HG03175 (cell line): ENCODE data around the gene KIAA1614.

ENCODE experiments used
- ATAC-seq: cut with Tn5 transposase; IDR thresholded peaks from one replicate; pipeline ENCODE4 v1.9.1; 2021; ENCODE audit warnings: mild to moderate bottlenecking, moderate library complexity; ENCODE audit not compliant: unreplicated experiment

The KIAA1614 gene

DNA sequence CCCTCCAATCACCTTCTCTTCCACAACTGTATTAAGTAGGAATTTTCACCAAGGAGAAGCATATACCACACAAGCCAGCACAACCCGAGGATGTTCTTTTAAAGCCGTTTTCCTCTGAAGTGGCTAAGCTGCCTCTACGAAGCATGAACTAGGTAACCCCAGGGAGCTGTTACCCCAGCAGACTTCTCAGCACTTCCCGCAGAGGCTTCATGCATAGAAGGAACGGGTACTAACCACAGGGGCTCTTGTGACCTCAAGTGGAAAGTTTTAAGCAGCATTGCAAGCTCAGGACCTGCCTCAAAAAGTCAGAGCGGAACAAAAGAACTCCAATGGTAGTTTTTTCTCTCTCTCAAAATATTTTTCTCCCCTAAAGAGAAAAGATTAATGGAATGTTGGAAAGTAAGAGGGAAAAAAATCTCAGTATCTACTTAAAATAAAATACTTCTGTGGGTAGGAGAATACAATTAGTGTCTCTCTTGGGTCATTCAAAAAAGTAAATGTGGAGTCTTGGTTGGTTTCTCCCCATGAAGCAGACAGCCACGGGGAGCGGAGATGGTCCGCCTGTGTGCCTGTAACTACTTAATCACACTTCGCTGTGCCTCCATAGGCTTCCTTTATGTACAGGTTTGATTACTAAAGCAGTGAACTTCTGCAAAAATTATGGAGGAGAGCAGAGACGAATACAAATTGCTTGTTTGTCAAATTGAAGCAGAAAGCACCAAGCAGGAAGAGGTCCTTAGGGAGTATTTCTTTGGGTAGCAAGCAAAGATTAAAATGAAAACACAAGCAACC, 69.1 kb downstream of the KIAA1614 start:
- ATAC-seq, result peak; percentile 76

DNA sequence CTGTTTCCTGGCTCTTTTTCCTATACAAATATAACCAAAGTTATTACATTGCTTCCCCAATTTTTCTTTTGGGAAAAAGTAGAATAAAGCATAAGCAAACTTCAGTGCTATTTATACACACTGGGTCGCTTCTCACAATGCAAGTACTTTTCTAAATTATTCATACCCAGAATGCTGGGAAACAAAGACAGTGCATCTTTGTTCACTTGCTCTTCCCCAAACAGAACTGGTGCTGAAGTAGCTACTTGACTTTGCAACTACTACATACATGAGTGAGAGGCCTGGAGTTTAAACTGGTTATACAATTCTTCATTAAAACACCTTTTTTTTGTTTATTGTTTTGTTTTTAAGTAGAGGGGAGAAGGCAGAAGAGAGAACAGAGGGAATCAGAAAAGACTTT, 69.7 kb downstream of the KIAA1614 start:
- ATAC-seq, result no peak

DNA sequence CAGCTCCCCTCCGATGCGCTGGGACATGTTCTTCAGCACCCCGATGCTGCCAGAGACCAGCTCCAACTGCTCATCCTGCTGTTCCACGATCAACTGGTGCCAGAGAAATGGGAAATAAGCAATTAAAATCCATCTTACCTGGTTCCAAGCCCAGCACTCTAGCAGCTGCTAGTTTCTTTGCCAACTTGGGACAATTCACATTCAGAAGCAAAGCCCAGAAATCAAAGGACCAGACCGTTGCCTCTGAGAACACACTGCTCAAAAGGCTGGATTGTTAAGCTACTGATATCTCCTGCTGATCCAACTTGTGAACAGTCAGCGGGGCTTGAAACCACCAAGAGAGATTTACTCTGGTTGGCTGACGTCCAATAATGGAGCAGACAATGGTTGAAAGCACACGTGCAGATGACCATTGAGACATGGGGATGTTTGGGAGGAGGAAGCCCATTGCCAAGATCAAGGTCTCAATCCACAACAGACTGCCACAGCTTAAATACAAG, 75.6 kb downstream of the KIAA1614 start:
- no peak for ATAC-seq

DNA sequence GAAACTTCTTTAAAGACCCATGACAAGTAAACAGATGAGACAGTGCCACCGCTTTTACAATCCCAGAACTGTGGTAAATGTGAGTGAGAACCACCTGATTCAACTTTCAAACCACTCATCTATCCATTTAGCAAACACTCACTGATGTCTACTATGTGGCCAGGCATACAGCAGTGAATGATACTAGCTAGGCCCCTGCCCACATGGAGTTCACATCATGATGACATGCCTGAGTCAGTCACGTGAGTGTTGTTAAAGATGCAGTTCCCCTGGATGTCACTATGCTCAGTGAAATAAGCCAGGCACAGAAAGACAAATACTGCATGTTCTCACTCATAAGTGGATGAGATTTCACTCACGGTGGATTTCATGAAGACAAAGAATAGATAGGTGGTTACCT, 81.6 kb downstream of the KIAA1614 start:
- no peak for ATAC-seq

DNA sequence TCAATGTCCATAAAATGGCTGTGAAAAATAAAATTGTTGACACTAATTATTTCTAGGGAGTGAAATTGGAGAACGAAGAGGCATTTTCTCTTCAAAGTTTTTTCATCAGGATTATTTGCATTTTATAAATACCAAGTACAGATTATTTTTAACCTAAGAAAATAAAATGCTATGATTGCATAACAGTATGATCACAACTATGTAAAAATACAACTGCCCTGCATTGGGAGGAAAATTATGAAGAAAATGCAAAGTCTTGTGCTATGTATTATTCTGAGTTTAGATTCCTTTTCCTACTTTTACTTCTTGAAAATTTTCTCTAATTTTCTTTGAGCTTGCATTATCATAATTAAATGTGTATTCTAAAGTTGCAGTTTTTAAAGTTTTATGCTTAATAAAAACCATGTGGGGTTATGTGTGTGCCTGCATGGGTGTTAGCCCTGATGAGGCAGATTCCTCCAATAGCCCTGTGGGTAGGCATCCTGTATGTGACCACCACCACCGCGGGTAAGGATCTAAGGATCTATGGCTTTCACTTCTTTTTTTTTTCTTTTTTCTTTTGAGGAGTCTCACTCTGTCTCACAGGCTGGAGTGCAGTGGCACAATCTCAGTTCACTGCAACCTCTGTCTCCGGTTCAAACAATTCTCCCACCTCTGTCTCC, 85.3 kb downstream of the KIAA1614 start:
- ATAC-seq, result no peak
